Measurements from ENCODE around the gene RPS26.
"Not testable (repeated sequence)": the region's sequence is repeated elsewhere in the genome, so short reads cannot be mapped to it uniquely, and the experiment has no call there.

Gene RPS26

DNA sequence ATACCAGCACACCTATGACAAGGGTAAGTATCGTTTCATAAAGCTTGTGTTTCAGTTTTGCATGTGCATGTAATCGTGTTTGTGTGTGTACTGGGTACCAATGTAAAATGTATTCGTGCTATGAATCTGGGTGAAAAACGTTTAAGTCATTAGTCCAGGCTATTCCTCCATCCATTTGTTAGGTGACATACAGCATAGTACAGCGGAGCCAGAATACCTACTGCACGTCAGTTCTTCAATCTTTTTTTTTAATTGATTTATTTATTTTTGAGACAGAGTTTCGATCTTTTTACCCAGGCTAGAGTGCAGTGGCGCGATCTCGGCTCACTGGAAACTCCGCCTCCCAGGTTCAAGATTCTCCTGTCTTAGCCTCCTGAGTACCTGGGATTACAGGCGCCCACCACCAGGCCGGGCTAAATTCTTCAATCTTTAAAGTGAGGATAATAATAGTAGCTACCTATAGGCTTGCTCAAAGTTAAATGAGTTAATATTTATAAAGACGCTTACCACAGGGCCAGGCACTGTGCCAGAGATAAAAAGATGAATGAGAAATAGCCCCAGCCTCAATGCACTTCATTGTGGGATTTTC lies 661 bp upstream of the RPS26 start:
- H3K23ac ChIP-seq (ENCODE audit: low read length) = no peak overlapping the region
- H4K8ac ChIP-seq (ENCODE audit: low read depth, low read length) = no peak overlapping the region
- H3K36me3 ChIP-seq (ENCODE audit: control insufficient read depth in 1 of 2, insufficient read depth in 2 of 2, low read length in 2 of 2) = peaks cover 11 to 26% of the 10 kb centered on the region in 2 experiments
- peaks cover 2 to 3% of the 10 kb centered on the region in 2 experiments for H3K4me1 ChIP-seq (ENCODE audit: control insufficient read depth in 1 of 2, insufficient read depth in 2 of 2, low read length in 2 of 2)
- no peak overlapping the region for H2AK5ac ChIP-seq (ENCODE audit: low read length)
- DNase-seq = no peak
- peaks cover 9% of the 10 kb centered on the region for H3K79me2 ChIP-seq (ENCODE audit: control insufficient read depth, insufficient read depth, low read length, poor library complexity)
- whole genome bisulfite sequencing (ENCODE audit: extremely low coverage, insufficient coverage, insufficient read length) = no CpG with 5 or more reads among the region's 14 CpGs
- no peak overlapping the region for H4K12ac ChIP-seq (ENCODE audit: low read depth, low read length)
- H3K14ac ChIP-seq (ENCODE audit: low read length) = no peak overlapping the region
- peaks cover 5% of the 10 kb centered on the region for H3K79me1 ChIP-seq (ENCODE audit: low read length)
- H2BK120ac ChIP-seq (ENCODE audit: insufficient read depth, low read length, poor library complexity) = no peak overlapping the region
- H3K27ac ChIP-seq (ENCODE audit: low read depth, low read length) = peak overlapping the region; percentile 72
- no peak overlapping the region for H3K18ac ChIP-seq (ENCODE audit: low read length)
- no peaks in the 10 kb centered on the region for H3K9me3 ChIP-seq (ENCODE audit: insufficient read depth, low read depth, low read length)
- no peak overlapping the region for H2BK12ac ChIP-seq (ENCODE audit: low read length)
- H3K4ac ChIP-seq (ENCODE audit: low read depth, low read length) = no peak overlapping the region
- no peak overlapping the region for H4K91ac ChIP-seq (ENCODE audit: low read depth, low read length)
- H3K4me2 ChIP-seq (ENCODE audit: low read length) = peak overlapping the region; percentile 62
- no peaks in the 10 kb centered on the region for H3K27me3 ChIP-seq (ENCODE audit: insufficient read depth, low read length)
- no peak overlapping the region for H3K9ac ChIP-seq (ENCODE audit: low read length)
- H2AFZ ChIP-seq (ENCODE audit: insufficient read depth, low read length, poor library complexity) = no peak overlapping the region
- H3K4me3 ChIP-seq (ENCODE audit: low read depth, low read length) = no peak overlapping the region
- H2BK5ac ChIP-seq (ENCODE audit: low read depth, low read length, poor library complexity) = peak overlapping the region; percentile 30

DNA sequence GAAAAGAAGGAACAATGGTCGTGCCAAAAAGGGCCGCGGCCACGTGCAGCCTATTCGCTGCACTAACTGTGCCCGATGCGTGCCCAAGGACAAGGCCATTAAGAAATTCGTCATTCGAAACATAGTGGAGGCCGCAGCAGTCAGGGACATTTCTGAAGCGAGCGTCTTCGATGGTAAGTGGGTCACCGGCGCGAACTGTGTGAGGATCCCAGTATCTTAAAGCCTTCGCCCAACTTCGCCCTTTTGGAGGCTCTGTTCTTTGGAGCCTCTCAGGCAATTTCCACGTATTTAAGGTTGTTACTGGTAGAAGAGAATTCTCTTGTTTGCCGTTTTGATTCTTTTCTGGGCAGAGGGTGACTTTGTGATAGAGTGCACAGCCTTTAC lies 704 bp downstream of the RPS26 start:
- not testable (repeated sequence) for H2AFZ ChIP-seq (ENCODE audit: insufficient read depth, low read length, poor library complexity); H2BK120ac ChIP-seq (ENCODE audit: insufficient read depth, low read length, poor library complexity); H2BK12ac ChIP-seq (ENCODE audit: low read length); H2AK5ac ChIP-seq (ENCODE audit: low read length); H3K9me3 ChIP-seq (ENCODE audit: insufficient read depth, low read depth, low read length); H3K27me3 ChIP-seq (ENCODE audit: insufficient read depth, low read length); H3K79me2 ChIP-seq (ENCODE audit: control insufficient read depth, insufficient read depth, low read length, poor library complexity); H3K18ac ChIP-seq (ENCODE audit: low read length); DNase-seq; H4K12ac ChIP-seq (ENCODE audit: low read depth, low read length); H3K4me1 ChIP-seq (ENCODE audit: control insufficient read depth in 1 of 2, insufficient read depth in 2 of 2, low read length in 2 of 2); H3K79me1 ChIP-seq (ENCODE audit: low read length); H2BK5ac ChIP-seq (ENCODE audit: low read depth, low read length, poor library complexity); H3K23ac ChIP-seq (ENCODE audit: low read length)
- Histone ChIP-seq H3K4me2 (ENCODE audit: low read length) (peak overlapping the region; percentile 95), H3K4me3 (ENCODE audit: low read depth, low read length) (peak overlapping the region; percentile 83), H3K4ac (ENCODE audit: low read depth, low read length) (peak overlapping the region; percentile 35), H4K8ac (ENCODE audit: low read depth, low read length) (peak overlapping the region; percentile 52), H3K14ac (ENCODE audit: low read length) (peak overlapping the region; percentile 74), H3K9ac (ENCODE audit: low read length) (peak overlapping the region; percentile 84), H3K36me3 (ENCODE audit: control insufficient read depth in 1 of 2, insufficient read depth in 2 of 2, low read length in 2 of 2) (peaks cover 7 to 27% of the 10 kb centered on the region in 2 experiments), H3K27ac (ENCODE audit: low read depth, low read length) (peak overlapping the region; percentile 88), H4K91ac (ENCODE audit: low read depth, low read length) (peak overlapping the region; percentile 49)
- WGBS (ENCODE audit: extremely low coverage, insufficient coverage, insufficient read length) = no CpG with 5 or more reads among the region's 20 CpGs

DNA sequence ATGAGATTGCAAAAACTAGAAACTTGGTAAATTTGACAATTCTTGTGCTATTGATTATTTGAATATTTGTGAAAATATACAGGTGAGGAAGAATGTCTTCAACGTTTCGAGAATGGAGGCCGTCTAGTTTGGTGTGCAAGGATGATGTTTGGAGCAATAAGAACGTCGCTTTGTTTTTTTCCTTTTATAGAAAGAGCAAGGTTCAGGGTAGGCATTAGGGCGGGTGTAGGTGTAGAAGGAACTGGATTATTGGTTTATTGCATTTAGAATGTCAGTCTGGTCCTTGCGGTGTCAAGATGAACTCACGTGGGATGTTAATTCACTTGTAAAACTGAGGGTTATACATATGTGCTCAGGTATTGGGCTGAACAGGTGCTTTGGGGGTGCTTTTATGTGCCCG lies 1.1 kb downstream of the RPS26 start:
- no peak for DNase-seq
- WGBS (ENCODE audit: extremely low coverage, insufficient coverage, insufficient read length) = no CpG with 5 or more reads among the region's 9 CpGs

DNA sequence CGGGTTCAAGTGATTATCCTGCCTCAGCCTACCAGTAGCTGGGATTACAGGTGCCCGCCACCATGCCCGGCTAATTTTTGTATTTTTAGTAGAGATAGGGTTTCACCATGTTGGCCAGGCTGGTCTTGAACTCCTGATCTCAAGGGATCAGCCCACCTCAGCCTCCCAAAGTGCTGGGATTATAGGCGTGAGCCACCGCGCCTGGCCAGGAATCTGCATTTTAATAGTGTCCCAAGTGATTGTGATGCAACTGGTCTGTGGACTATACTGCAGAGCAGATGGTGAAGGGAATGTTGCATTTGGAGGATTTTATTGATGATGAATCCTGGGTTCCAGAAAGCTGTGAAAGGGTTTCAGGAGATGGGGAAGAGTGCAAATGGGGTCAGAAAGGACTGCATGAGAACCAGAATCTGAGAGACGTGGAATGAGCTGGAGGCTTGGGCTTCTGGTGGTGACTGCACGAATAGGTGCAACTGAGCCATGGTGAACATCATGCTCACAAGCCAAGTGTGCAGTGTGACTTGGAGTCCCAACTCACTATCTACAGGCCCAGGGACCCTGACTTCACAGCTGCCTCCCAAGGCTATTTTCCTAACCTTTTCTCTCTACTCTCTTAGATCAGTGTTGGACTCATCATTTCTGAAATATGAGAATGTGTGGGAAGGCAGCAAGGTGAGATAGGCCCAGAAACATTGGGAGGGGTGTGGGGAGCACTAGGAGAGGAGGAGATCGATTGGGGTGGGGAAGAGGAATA lies 4.5 kb downstream of the RPS26 start:
- no peak overlapping the region for H2BK12ac ChIP-seq (ENCODE audit: low read length)
- H3K4me2 ChIP-seq (ENCODE audit: low read length) = no peak overlapping the region
- H3K18ac ChIP-seq (ENCODE audit: low read length) = no peak overlapping the region
- no peak overlapping the region for H4K12ac ChIP-seq (ENCODE audit: low read depth, low read length)
- no peak overlapping the region for H3K4ac ChIP-seq (ENCODE audit: low read depth, low read length)
- H2AK5ac ChIP-seq (ENCODE audit: low read length) = no peak overlapping the region
- no peak overlapping the region for H2BK5ac ChIP-seq (ENCODE audit: low read depth, low read length, poor library complexity)
- no peak overlapping the region for H3K9ac ChIP-seq (ENCODE audit: low read length)
- peaks cover 9% of the 10 kb centered on the region for H3K79me2 ChIP-seq (ENCODE audit: control insufficient read depth, insufficient read depth, low read length, poor library complexity)
- peaks cover 0 to 2% of the 10 kb centered on the region in 2 experiments for H3K4me1 ChIP-seq (ENCODE audit: control insufficient read depth in 1 of 2, insufficient read depth in 2 of 2, low read length in 2 of 2)
- H4K8ac ChIP-seq (ENCODE audit: low read depth, low read length) = no peak overlapping the region
- no peak overlapping the region for H3K27ac ChIP-seq (ENCODE audit: low read depth, low read length)
- H3K79me1 ChIP-seq (ENCODE audit: low read length) = peaks cover 5% of the 10 kb centered on the region
- no peak overlapping the region for H3K14ac ChIP-seq (ENCODE audit: low read length)
- H3K9me3 ChIP-seq (ENCODE audit: insufficient read depth, low read depth, low read length) = no peaks in the 10 kb centered on the region
- peaks cover 6 to 26% of the 10 kb centered on the region in 2 experiments for H3K36me3 ChIP-seq (ENCODE audit: control insufficient read depth in 1 of 2, insufficient read depth in 2 of 2, low read length in 2 of 2)
- DNase-seq = no peak
- no peak overlapping the region for H2BK120ac ChIP-seq (ENCODE audit: insufficient read depth, low read length, poor library complexity)
- H3K23ac ChIP-seq (ENCODE audit: low read length) = no peak overlapping the region
- no peak overlapping the region for H3K4me3 ChIP-seq (ENCODE audit: low read depth, low read length)
- H3K27me3 ChIP-seq (ENCODE audit: insufficient read depth, low read length) = no peaks in the 10 kb centered on the region
- H2AFZ ChIP-seq (ENCODE audit: insufficient read depth, low read length, poor library complexity) = no peak overlapping the region
- no peak overlapping the region for H4K91ac ChIP-seq (ENCODE audit: low read depth, low read length)
- no CpG with 5 or more reads among the region's 9 CpGs for WGBS (ENCODE audit: extremely low coverage, insufficient coverage, insufficient read length)

More for the DNA sequence above, 1.1 kb downstream of the RPS26 start:
- Histone ChIP-seq H3K79me1 (ENCODE audit: low read length) (peaks cover 5% of the 10 kb centered on the region), H2AFZ (ENCODE audit: insufficient read depth, low read length, poor library complexity) (no peak overlapping the region), H3K36me3 (ENCODE audit: control insufficient read depth in 1 of 2, insufficient read depth in 2 of 2, low read length in 2 of 2) (peaks cover 6 to 26% of the 10 kb centered on the region in 2 experiments), H3K4me3 (ENCODE audit: low read depth, low read length) (no peak overlapping the region), H2AK5ac (ENCODE audit: low read length) (no peak overlapping the region), H3K9ac (ENCODE audit: low read length) (peak overlapping the region; percentile 68), H4K8ac (ENCODE audit: low read depth, low read length) (no peak overlapping the region), H2BK5ac (ENCODE audit: low read depth, low read length, poor library complexity) (no peak overlapping the region), H3K4me2 (ENCODE audit: low read length) (peak overlapping the region; percentile 95), H3K27ac (ENCODE audit: low read depth, low read length) (no peak overlapping the region), H2BK120ac (ENCODE audit: insufficient read depth, low read length, poor library complexity) (no peak overlapping the region), H3K9me3 (ENCODE audit: insufficient read depth, low read depth, low read length) (no peaks in the 10 kb centered on the region), H2BK12ac (ENCODE audit: low read length) (no peak overlapping the region), H3K4me1 (ENCODE audit: control insufficient read depth in 1 of 2, insufficient read depth in 2 of 2, low read length in 2 of 2) (peaks cover 2 to 3% of the 10 kb centered on the region in 2 experiments), H3K27me3 (ENCODE audit: insufficient read depth, low read length) (no peaks in the 10 kb centered on the region), H3K23ac (ENCODE audit: low read length) (no peak overlapping the region), H3K14ac (ENCODE audit: low read length) (no peak overlapping the region), H4K12ac (ENCODE audit: low read depth, low read length) (no peak overlapping the region), H3K4ac (ENCODE audit: low read depth, low read length) (peak overlapping the region; percentile 35), H3K18ac (ENCODE audit: low read length) (no peak overlapping the region), H3K79me2 (ENCODE audit: control insufficient read depth, insufficient read depth, low read length, poor library complexity) (peaks cover 9% of the 10 kb centered on the region), H4K91ac (ENCODE audit: low read depth, low read length) (no peak overlapping the region)
